Measurements from ENCODE around the gene PTPRJ.
"Not testable (repeated sequence)": the region's sequence is repeated elsewhere in the genome, so short reads cannot be mapped to it uniquely, and the experiment has no call there.

PTPRJ gene

DNA sequence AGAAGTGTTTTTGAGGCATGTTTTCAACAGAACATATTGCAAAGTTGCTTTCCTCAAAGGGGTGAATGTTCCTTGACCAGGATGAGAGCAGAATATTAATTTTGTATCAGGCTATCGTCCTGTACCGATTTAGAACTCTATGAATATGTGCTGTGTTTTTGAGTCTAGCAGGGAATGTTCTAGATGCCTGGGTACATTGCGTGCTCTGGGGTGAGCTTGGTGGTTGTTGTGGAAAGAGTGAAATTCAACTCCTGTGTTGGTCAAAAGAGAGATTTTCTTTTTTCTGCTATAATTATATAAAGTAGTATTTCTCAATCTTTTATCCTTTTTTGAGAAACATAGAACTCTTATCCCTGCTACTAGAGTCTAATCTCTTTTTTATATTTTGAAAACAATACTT lies 185.1 kb downstream of the PTPRJ start:
- no peak for DNase-seq (ENCODE audit: low spot score)

GRCh38 chr11:48167380-48167779 lies 187.0 kb downstream of the PTPRJ start:
- DNase-seq (ENCODE audit: low spot score) = no peak

- no peak for DNase-seq (ENCODE audit: low spot score)
Observed at GRCh38 chr11:48168815-48169214, 188.5 kb downstream of the PTPRJ start.

- DNase-seq (ENCODE audit: low spot score) = no peak
Observed at GRCh38 chr11:48169259-48169658, 188.9 kb downstream of the PTPRJ start.

DNA sequence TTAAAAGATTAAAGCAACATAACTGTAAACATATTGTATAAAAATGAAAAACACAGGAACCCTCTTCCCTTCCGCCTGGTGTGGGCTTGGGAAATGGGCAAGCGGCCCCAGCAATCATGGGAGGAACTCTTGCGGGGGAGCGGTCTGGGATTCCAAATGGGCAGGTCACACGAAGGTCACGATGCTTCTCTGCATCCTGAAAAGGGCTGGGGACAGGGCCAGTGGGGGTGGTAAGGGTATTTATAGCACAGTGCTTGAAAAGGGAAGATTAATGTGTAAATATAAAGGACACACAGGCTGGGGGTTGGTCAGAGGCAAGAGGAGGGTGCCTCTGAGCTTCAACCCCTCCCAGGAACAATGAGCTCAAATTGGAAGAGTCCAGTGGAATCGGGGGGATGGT lies 189.4 kb downstream of the PTPRJ start:
- DNase-seq (ENCODE audit: low spot score) = no peak

DNA sequence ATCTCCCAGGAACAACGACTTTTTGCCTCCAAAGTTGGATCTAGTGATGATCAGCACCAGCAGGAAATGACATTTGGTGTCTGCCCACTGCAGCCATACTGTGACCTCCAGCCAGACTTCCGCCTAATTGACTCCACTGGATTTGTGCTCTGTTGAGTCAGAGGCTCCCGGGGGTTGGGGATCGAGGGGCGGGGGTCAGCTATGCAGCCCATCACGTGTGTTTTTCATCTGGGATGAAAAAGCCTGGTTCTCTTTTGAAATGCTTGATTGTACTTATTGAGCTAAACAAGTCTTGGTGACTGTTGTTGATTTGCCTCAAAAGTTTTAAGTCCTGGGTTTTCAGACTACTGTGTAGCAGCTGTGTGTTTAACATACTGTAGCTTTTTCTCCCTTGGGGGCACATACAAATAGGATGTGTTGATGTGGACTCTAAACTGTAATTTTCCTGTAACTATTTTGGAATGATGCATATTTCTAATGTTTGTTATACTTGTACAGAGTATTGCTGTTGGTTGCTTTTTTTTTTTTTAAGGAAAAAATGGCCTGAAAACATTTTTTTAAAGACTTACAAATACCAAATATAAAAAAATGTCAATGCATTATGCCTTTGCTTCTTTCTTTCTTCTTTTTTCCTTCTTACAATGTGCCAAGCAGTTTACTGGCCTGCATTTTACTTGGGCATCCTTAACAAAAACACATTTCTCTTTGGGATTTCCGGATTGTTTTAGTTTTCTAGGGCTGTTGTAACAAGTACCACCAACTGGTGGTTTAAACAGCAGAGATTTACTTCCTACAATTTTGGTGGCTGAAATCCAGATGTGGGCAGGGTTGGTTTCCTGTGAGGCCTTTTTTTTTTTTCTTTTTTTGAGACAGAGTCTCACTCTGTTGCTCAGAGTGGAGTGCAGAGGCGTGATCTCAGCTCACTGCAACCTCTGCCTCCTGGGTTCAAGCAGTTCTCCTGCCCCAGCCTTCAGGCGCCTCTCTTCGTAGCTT lies 190.2 kb downstream of the PTPRJ start:
- DNase-seq (ENCODE audit: low spot score) = no peak

DNA sequence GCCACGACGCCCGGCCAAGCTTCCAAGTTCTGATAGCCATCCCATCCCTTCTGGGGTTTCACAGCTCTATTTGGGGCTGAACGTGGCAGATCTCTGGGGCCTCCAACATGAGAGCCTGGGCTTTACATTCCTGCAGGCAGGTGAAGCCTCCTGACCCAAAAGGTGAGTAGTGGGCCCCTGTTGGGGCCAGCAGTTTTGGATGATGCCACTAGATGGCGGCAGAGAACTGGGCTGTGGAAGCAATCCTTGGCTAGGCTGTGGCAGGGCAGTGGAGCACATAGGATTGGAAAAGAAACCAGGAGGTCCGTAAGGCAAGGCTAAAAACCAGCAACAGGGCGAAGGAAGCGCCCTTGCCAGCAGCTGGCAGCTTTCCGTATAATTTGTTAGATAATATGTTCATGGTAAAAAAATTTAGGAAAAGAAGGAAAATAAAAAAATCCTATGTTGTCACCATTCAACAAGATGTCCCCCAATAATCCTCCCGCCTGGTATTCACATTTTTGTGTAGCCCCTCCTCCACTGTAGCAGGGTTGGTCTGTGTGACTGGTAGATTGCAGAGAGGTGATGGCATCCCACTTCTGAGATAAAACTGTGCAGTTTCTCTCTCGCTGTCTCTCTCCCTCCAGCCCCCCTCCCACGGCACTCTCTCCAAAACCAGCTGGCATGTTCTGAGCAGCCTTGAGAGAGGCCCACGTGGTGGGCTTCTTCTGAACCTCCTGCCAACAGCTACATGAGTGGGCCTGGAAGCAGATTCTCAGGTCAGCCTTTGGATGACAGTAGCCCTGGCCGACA lies 192.7 kb downstream of the PTPRJ start:
- DNase-seq (ENCODE audit: low spot score) = peak; percentile 65

DNA sequence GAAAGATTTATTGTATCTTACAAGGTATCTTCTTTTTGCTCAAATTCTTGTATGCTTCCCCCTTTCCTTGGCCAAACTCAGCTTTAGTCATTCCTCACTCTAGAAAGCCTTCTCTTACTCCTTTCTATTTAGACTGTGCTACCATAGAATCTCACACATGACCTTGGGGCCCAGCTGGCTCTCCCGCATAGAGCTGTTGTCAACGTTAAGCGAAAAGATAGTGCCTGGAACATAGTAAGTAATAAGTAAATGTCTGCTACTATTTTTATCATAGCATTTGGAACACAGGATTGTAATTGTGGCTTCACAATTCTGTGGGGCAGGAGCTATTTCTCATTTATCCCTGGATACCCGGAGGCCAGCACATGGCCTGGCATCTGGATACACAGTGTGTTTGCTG lies 197.3 kb downstream of the PTPRJ start:
- no peak for DNase-seq (ENCODE audit: low spot score)

GRCh38 chr11:48180627-48181026 lies 200.3 kb downstream of the PTPRJ start:
- no peak for DNase-seq (ENCODE audit: low spot score)

DNA sequence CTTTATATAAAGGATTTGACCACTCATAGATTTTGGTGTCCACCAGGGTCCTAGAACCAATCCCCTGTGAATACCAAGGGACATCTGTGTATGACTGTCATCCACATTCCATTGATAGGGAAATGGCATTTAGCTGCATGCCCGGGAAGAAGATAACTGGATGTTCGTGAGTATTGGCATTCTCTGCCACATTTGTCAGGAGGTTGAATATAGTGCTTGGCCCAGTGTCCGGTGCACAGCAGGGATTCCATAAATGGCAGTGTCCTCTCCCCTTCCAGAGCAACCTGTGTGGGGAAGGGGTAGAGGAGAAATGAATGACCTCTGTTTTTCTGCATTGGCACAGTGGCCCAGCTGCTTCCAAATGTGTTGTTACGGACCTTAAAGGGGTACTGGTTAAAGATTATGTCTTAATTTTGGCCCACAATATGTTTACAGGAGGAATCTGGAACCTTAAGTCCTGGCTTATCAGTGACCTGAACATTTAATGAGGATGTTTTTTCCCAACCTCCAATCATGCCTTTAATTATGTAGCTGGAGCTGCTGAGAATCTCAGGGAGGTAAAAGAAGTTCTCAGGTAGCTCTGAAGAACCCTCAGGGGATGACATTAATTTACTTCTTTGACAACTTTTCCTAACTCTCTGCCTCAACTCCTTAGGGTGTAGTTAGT lies 202.6 kb downstream of the PTPRJ start:
- DNase-seq (ENCODE audit: low spot score) = no peak

DNA sequence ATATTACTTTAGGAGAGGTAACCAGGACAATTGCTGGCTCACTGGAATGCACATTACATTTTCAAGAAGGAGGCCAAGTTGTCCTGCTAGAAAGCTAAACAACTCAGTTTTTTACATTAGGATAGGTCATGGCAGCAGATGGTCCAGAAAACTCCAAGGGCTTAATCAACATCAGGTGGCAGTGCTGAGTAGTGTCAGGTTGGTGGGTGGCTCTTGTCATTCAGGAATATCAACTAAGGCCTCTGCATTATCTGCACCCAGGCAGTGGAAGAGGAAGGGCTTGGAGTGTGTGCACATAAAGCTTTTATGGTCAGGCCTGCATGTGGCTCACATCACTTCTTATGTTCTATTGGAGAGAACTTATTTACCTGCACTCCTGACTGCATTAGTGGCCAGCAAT lies 204.1 kb downstream of the PTPRJ start:
- no peak for DNase-seq (ENCODE audit: low spot score)

- DNase-seq (ENCODE audit: low spot score) = not testable (repeated sequence)
Observed at GRCh38 chr11:48190906-48191654, 210.7 kb downstream of the PTPRJ start.

- DNase-seq (ENCODE audit: low spot score) = no peak
Observed at GRCh38 chr11:48193876-48194275, 213.5 kb downstream of the PTPRJ start.

DNA sequence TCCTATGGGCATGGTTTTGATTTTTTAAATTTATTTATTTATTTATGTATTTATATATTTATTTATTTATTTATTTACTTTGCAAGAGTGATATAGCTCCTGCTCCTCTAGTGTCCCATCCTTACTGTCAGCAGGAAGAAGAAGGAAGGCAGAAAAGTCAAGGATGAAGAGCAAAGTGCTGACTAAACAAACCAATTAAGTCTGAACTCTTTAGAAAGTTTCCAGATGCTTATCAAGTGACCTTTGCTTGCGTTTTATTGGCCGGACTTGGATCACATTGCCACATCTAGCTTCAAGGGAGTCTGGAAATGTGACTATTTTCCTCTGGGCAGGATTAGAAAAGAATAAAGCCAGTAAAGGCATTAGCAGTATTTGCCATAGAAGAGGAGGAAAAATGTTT lies 227.5 kb downstream of the PTPRJ start:
- no peak for DNase-seq (ENCODE audit: low spot score)

GRCh38 chr11:48210052-48210451 lies 229.7 kb downstream of the PTPRJ start:
- no peak for DNase-seq (ENCODE audit: low spot score)

DNA sequence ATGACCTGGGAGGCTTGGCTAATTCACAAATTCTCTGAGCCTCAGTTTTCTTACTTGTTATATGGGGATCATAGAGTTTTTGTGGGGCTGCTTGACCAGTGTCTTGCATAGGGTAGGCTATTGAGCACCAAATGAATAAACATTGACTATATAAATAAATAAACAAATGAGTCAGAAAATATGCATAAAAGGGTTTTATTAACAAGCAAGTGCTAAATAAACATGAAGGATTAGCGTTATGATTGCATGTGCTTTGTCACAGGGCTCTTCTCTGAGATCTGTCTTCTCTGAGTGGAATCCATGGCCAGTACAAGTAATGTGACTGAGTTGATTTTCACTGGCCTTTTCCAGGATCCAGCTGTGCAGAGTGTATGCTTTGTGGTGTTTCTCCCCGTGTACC lies 236.2 kb downstream of the PTPRJ start, which contains the start of gene OR4B1:
TSS of gene OR4B1 (plus strand) at position 301 of the 400 bp plus-strand sequence. CDS start at position 301, 0 bp downstream.
- no peak for DNase-seq (ENCODE audit: low spot score)
